ENCODE results near the gene C2orf76.
"Not testable (repeated sequence)": the region's sequence is repeated elsewhere in the genome, so short reads cannot be mapped to it uniquely, and the experiment has no call there.

Gene C2orf76

DNA sequence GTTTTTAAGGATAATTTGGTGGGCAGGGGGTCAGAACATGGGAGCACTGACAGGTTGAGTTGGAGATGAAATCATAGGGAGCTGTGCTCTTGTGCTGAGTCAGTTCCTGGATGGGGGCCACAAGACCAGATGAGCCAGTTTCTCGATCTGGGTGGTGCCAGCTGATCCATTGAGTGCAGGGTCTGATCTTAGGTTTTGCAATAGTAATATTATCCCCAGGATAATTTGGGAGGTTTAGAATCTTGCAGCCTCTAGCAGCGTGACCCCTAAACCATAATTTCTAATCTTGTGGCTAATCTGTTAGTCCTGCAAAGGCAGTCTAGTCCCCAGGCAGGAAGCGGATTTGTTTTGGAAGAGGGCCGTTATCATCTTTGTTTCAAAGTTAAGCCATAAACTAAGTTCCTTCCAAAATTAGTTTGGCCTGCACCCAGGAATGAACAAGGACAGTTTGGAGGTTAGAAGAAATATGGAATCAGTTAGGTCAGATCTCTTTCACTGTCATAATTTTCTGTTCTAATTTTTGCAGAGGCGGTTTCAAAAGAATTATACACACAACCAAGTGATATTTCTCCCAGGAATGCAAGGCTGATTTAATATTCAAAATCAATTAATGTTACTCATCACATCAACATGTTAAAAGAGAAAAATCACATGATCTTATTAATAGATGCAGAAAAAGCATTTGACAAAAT is 23.1 kb upstream of the C2orf76 start:
- Histone ChIP-seq H3K4me1 (ENCODE audit: insufficient read depth, low read length) (no peaks in the 10 kb centered on the region), H2AFZ (ENCODE audit: low read depth, low read length) (no peak overlapping the region), H3K27me3 (ENCODE audit: insufficient read depth, low read length) (peaks cover 4% of the 10 kb centered on the region), H3K4me3 (ENCODE audit: low read length) (no peak overlapping the region), H3K36me3 (ENCODE audit: insufficient read depth, low read length) (no peaks in the 10 kb centered on the region), H3K9me3 (ENCODE audit: low read length) (no peaks in the 10 kb centered on the region)

DNA sequence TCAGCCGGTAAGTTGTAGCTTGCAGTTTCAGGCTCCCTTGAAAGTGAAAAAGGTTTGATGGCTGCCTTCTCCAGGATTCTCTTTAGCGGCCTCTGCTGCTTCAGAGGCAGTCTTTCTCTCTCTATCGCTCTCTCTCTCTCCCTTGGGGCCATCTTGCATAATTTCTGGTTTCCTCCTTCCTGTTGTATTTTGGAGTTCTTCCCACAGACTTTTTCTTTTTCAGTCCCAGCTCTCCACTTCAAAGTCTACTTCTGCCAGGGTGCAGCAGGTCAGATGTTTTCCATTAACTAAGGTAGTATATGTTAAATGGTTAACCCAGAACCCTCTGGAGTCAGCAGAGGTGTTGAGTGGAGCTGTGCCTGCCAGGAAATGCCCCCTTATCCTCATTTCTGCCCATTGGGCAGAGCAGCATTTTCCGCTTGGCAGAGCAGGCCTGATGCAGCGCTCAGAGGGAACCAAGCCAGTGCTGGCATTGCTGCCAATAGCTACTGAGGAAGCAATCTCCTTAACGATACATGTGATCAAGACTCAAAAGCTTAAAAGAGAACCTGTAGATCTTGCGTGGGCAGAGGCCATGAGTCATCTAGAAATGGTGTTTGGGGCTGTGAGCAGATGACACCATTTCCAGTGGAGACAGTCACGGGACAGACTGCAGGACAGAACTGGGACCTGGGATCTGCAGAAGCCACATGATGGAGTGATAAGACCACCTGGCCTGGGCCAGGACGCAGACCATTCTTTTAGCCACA is 20.9 kb upstream of the C2orf76 start:
- Histone ChIP-seq H3K9me3 (ENCODE audit: low read length) (no peaks in the 10 kb centered on the region), H3K36me3 (ENCODE audit: insufficient read depth, low read length) (no peaks in the 10 kb centered on the region), H3K4me3 (ENCODE audit: low read length) (no peak overlapping the region), H3K4me1 (ENCODE audit: insufficient read depth, low read length) (no peaks in the 10 kb centered on the region), H2AFZ (ENCODE audit: low read depth, low read length) (no peak overlapping the region), H3K27me3 (ENCODE audit: insufficient read depth, low read length) (peaks cover 17% of the 10 kb centered on the region)

GRCh38 chr2:119385466-119385865 is 18.8 kb upstream of the C2orf76 start:
- Histone ChIP-seq H3K36me3 (ENCODE audit: insufficient read depth, low read length) (no peaks in the 10 kb centered on the region), H3K9me3 (ENCODE audit: low read length) (no peaks in the 10 kb centered on the region), H3K4me3 (ENCODE audit: low read length) (no peak overlapping the region), H3K27me3 (ENCODE audit: insufficient read depth, low read length) (peaks cover 17% of the 10 kb centered on the region), H2AFZ (ENCODE audit: low read depth, low read length) (no peak overlapping the region), H3K4me1 (ENCODE audit: insufficient read depth, low read length) (no peaks in the 10 kb centered on the region)

- H3K9me3 ChIP-seq (ENCODE audit: low read length), result no peaks in the 10 kb centered on the region
- H3K36me3 ChIP-seq (ENCODE audit: insufficient read depth, low read length), result no peaks in the 10 kb centered on the region
- no peak overlapping the region for H3K4me3 ChIP-seq (ENCODE audit: low read length)
- H2AFZ ChIP-seq (ENCODE audit: low read depth, low read length), result no peak overlapping the region
- peaks cover 17% of the 10 kb centered on the region for H3K27me3 ChIP-seq (ENCODE audit: insufficient read depth, low read length)
- H3K4me1 ChIP-seq (ENCODE audit: insufficient read depth, low read length), result no peaks in the 10 kb centered on the region
Measured at GRCh38 chr2:119384971-119385370, 18.3 kb upstream of the C2orf76 start.

- H3K27me3 ChIP-seq (ENCODE audit: insufficient read depth, low read length), result peaks cover 17% of the 10 kb centered on the region
- no peaks in the 10 kb centered on the region for H3K36me3 ChIP-seq (ENCODE audit: insufficient read depth, low read length)
- no peaks in the 10 kb centered on the region for H3K4me1 ChIP-seq (ENCODE audit: insufficient read depth, low read length)
- no peak overlapping the region for H2AFZ ChIP-seq (ENCODE audit: low read depth, low read length)
- H3K4me3 ChIP-seq (ENCODE audit: low read length), result no peak overlapping the region
- H3K9me3 ChIP-seq (ENCODE audit: low read length), result no peaks in the 10 kb centered on the region
Measured at GRCh38 chr2:119383410-119384140, 16.9 kb upstream of the C2orf76 start.

- H3K27me3 ChIP-seq (ENCODE audit: insufficient read depth, low read length), result peaks cover 6% of the 10 kb centered on the region
- peaks cover under 1% of the 10 kb centered on the region for H3K9me3 ChIP-seq (ENCODE audit: low read length)
- H2AFZ ChIP-seq (ENCODE audit: low read depth, low read length), result no peak overlapping the region
- no peaks in the 10 kb centered on the region for H3K4me1 ChIP-seq (ENCODE audit: insufficient read depth, low read length)
- no peak overlapping the region for H3K4me3 ChIP-seq (ENCODE audit: low read length)
- peaks cover 1% of the 10 kb centered on the region for H3K36me3 ChIP-seq (ENCODE audit: insufficient read depth, low read length)
Measured at GRCh38 chr2:119378566-119378965, 11.9 kb upstream of the C2orf76 start.

DNA sequence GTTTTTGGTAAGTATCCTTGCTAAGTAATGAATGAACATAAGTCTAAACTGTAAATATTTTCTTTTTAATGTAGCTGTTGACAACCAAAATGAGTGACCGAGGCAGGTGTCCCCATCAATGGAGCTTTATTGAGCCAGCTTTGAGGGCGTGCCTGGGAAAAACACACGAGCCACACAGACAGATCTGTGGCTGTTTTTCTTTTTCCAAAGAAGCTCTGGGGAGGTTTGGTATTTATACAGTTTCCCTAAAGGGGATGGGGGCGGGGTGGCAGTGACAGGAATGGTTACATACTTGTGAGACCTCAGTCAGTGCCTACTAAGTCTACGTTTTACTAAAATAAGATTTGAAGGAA is 11.3 kb upstream of the C2orf76 start:
- no peaks in the 10 kb centered on the region for H3K4me1 ChIP-seq (ENCODE audit: insufficient read depth, low read length)

GRCh38 chr2:119377294-119377992 is 10.8 kb upstream of the C2orf76 start:
- Histone ChIP-seq H3K4me3 (ENCODE audit: low read length) (no peak overlapping the region), H3K36me3 (ENCODE audit: insufficient read depth, low read length) (peaks cover 13% of the 10 kb centered on the region), H3K9me3 (ENCODE audit: low read length) (peaks cover 10% of the 10 kb centered on the region), H3K27me3 (ENCODE audit: insufficient read depth, low read length) (no peaks in the 10 kb centered on the region), H3K4me1 (ENCODE audit: insufficient read depth, low read length) (no peaks in the 10 kb centered on the region), H2AFZ (ENCODE audit: low read depth, low read length) (no peak overlapping the region)

More for the DNA sequence above, 11.3 kb upstream of the C2orf76 start:
- H3K36me3 ChIP-seq (ENCODE audit: insufficient read depth, low read length), result peaks cover 7% of the 10 kb centered on the region
- H2AFZ ChIP-seq (ENCODE audit: low read depth, low read length), result no peak overlapping the region
- no peaks in the 10 kb centered on the region for H3K27me3 ChIP-seq (ENCODE audit: insufficient read depth, low read length)
- no peak overlapping the region for H3K4me3 ChIP-seq (ENCODE audit: low read length)
- H3K9me3 ChIP-seq (ENCODE audit: low read length), result peaks cover 5% of the 10 kb centered on the region

DNA sequence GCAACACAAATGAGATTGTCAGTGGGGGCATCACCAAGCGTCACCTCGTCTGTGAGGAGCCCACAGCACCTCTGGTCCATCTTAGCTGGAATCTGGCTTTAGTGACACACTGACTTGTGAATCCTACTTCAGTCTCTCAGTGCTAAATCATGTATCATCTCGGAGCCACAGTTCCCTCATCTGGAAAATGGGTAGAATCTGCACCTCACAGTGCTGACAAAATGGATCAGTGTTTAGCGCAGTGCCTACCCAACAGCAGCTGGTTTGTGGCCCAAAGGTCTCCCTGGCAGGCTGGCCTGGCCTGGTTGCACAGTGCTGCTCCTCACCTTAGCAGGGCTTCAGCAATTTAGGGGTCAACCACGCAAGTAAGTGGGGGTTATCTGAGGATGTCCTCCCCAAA is 10.2 kb upstream of the C2orf76 start:
- no peaks in the 10 kb centered on the region for H3K27me3 ChIP-seq (ENCODE audit: insufficient read depth, low read length)
- no peak overlapping the region for H3K4me3 ChIP-seq (ENCODE audit: low read length)
- H3K9me3 ChIP-seq (ENCODE audit: low read length), result peaks cover 10% of the 10 kb centered on the region
- H3K36me3 ChIP-seq (ENCODE audit: insufficient read depth, low read length), result peaks cover 19% of the 10 kb centered on the region
- no peaks in the 10 kb centered on the region for H3K4me1 ChIP-seq (ENCODE audit: insufficient read depth, low read length)
- no peak overlapping the region for H2AFZ ChIP-seq (ENCODE audit: low read depth, low read length)

- H3K4me3 ChIP-seq (ENCODE audit: low read length); H3K4me1 ChIP-seq (ENCODE audit: insufficient read depth, low read length); H3K27me3 ChIP-seq (ENCODE audit: insufficient read depth, low read length); H2AFZ ChIP-seq (ENCODE audit: low read depth, low read length): not testable (repeated sequence)
- Histone ChIP-seq H3K9me3 (ENCODE audit: low read length) (peaks cover 10% of the 10 kb centered on the region), H3K36me3 (ENCODE audit: insufficient read depth, low read length) (peaks cover 23% of the 10 kb centered on the region)
Measured at GRCh38 chr2:119376406-119376805, 9.8 kb upstream of the C2orf76 start.

GRCh38 chr2:119373907-119374745 is 7.5 kb upstream of the C2orf76 start:
- not testable (repeated sequence) for H2AFZ ChIP-seq (ENCODE audit: low read depth, low read length); H3K27me3 ChIP-seq (ENCODE audit: insufficient read depth, low read length); H3K4me3 ChIP-seq (ENCODE audit: low read length); H3K4me1 ChIP-seq (ENCODE audit: insufficient read depth, low read length)
- Histone ChIP-seq H3K9me3 (ENCODE audit: low read length) (peaks cover 10% of the 10 kb centered on the region), H3K36me3 (ENCODE audit: insufficient read depth, low read length) (peaks cover 42% of the 10 kb centered on the region)

DNA sequence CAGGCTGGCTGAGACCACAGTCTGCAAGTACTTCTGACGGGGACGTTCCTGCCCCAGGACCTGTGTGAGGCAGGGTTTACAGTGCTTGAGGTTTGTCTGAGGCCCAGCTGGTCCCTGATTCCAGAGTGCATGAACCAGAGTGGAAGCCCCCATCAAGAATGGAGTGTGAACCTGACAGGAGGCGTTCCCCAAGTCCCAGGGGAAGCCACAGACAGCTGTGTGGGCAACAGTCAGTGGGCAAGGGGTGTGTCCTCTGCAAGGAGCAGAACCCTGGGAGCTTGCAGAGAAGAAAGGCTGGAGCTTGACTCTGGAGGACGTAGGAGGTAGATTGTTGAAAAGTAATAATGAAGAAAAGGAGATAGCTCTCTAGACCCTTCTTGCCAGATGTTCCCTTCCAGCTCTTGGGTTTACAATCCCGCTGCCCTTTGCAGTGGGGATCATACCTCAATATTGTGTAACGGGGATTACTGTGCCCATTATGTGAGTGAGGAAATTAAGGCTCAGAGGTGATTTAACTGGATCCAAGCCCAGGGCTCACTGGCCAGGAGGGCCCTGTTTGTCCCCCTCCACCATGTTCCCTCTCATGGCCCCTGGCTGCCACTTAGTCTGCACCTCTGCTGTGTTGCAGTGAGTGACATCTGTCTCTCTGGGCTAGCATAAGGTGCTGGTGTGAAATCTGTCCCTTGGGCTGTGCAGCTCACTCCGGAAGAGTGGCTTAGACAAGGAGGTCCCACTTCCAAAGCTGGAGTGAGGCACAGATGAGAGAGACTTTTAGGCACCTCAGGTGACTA is 6.3 kb upstream of the C2orf76 start:
- no peaks in the 10 kb centered on the region for H3K27me3 ChIP-seq (ENCODE audit: insufficient read depth, low read length)
- no peak overlapping the region for H3K4me3 ChIP-seq (ENCODE audit: low read length)
- peaks cover 51% of the 10 kb centered on the region for H3K36me3 ChIP-seq (ENCODE audit: insufficient read depth, low read length)

More for the DNA sequence above, 6.3 kb upstream of the C2orf76 start:
- Histone ChIP-seq H3K4me1 (ENCODE audit: insufficient read depth, low read length) (peaks cover 6% of the 10 kb centered on the region), H3K9me3 (ENCODE audit: low read length) (peaks cover 10% of the 10 kb centered on the region), H2AFZ (ENCODE audit: low read depth, low read length) (no peak overlapping the region)
